Left ventricle myocardium superior (tissue), 1 donor: ENCODE measurements around the gene CHCHD1. TPM values are rescaled to one million over a fixed set of nuclear protein-coding genes. Genes with fewer than 3 reads are reported as not detected.
A peak's percentile ranks its signal among the peaks of the same experiment; 100 is the strongest.

Source experiments
- ATAC-seq: fragments of 200-7000 bp; cut with Tn5 transposase; one replicate; pipeline ENCODE4 v1.9.1; 2020; ENCODE audit warnings: mild to moderate bottlenecking, moderate library complexity
- DNase-seq: peaks from one replicate; pipeline ENCODE4 v3.0.0-alpha.2; 2020
- intact Hi-C: fragments of 100-400 bp; cut with micrococcal nuclease; formaldehyde crosslinking; loops from one replicate; pipeline ENCODE4 v1.11.0; 2022
- total RNA-seq: library from RNA; stranded (reverse); fragmentation: NEBNext Ultra II Directional; extraction: Animal tissue kit (Norgen Biotek cat#: 25700); gene quantifications from one replicate; pipeline ENCODE4 v1.2.1, GENCODE V29; 2021
- donor health status: DM: no; HTN: yes; CAD: no; lungs with severe emphysema.

The CHCHD1 gene
- total RNA-seq, 1 donor from 2014 or later = 29.2 TPM

- DNase-seq = no peak
- no peak for ATAC-seq
- intact Hi-C loops = no loop called here
Observed at GRCh38 chr10:73762915-73763314, 18.9 kb upstream of the CHCHD1 start.

GRCh38 chr10:73763343-73763742 is 18.5 kb upstream of the CHCHD1 start:
- DNase-seq (no peak), ATAC-seq (no peak)
- intact Hi-C loops = no loop called here

GRCh38 chr10:73765066-73765465 is 16.8 kb upstream of the CHCHD1 start:
- intact Hi-C loops = no loop called here
- DNase-seq (no peak), ATAC-seq (no peak)

GRCh38 chr10:73768881-73769280 is 13.0 kb upstream of the CHCHD1 start:
- intact Hi-C loops = no loop called here
- DNase-seq = no peak
- ATAC-seq = no peak

- DNase-seq (no peak), ATAC-seq (no peak)
- intact Hi-C loops = no loop called here
Observed at GRCh38 chr10:73769396-73769795, 12.5 kb upstream of the CHCHD1 start.

GRCh38 chr10:73771722-73772280 is 10.0 kb upstream of the CHCHD1 start:
- intact Hi-C loops = no loop called here
- ATAC-seq (peak; percentile 7), DNase-seq (peak; percentile 96)

GRCh38 chr10:73772281-73773151 is 9.3 kb upstream of the CHCHD1 start:
- intact Hi-C loops = no loop called here
- ATAC-seq (peak; percentile 85), DNase-seq (peak; percentile 91)

GRCh38 chr10:73773152-73773879 is 8.5 kb upstream of the CHCHD1 start:
- ATAC-seq (peak; percentile 1), DNase-seq (no peak)
- intact Hi-C loops = no loop called here

- intact Hi-C loops = no loop called here
- no peak for DNase-seq
- ATAC-seq = no peak
Observed at GRCh38 chr10:73774637-73775036, 7.2 kb upstream of the CHCHD1 start.

- no peak for DNase-seq
- intact Hi-C loops = no loop called here
- ATAC-seq = no peak
Observed at GRCh38 chr10:73779018-73779417, 2.8 kb upstream of the CHCHD1 start.

- intact Hi-C loops = no loop called here
- ATAC-seq (no peak), DNase-seq (no peak)
Observed at GRCh38 chr10:73779539-73780197, 2.2 kb upstream of the CHCHD1 start.

- intact Hi-C loops = no loop called here
- no peak for ATAC-seq
- DNase-seq = no peak
Observed at GRCh38 chr10:73780301-73780700, 1.5 kb upstream of the CHCHD1 start.

GRCh38 chr10:73780966-73781365 is 882 bp upstream of the CHCHD1 start:
- intact Hi-C loops = no loop called here

GRCh38 chr10:73781548-73781878 is 335 bp upstream of the CHCHD1 start:
- ATAC-seq (no peak), DNase-seq (no peak)
- intact Hi-C loops = no loop called here

More at GRCh38 chr10:73780966-73781365, 882 bp upstream of the CHCHD1 start:
- DNase-seq (no peak), ATAC-seq (no peak)

GRCh38 chr10:73782749-73783085 is 869 bp downstream of the CHCHD1 start:
- no peak for DNase-seq
- no peak for ATAC-seq
- intact Hi-C loops = no loop called here

- intact Hi-C loops = no loop called here
- ATAC-seq (peak; percentile 89), DNase-seq (peak; percentile 92)
Observed at GRCh38 chr10:73785211-73785720, 3.4 kb downstream of the CHCHD1 start, which contains the start of gene ZSWIM8. TSS of gene ZSWIM8 (plus strand) at chr10:73785606. CDS start at chr10:73785879, 273 bp downstream.

- intact Hi-C loops = no loop called here
- peak; percentile 46 for ATAC-seq
- DNase-seq = peak; percentile 52
Observed at GRCh38 chr10:73785721-73786511, 4.1 kb downstream of the CHCHD1 start.

GRCh38 chr10:73786512-73786885 is 4.7 kb downstream of the CHCHD1 start:
- DNase-seq (no peak), ATAC-seq (no peak)
- intact Hi-C loops = no loop called here
